H1 (cell line): ENCODE data around the gene NMT1. TPM values are rescaled to one million over a fixed set of nuclear protein-coding genes. Genes with fewer than 3 reads are reported as not detected.

Experiments used
- CTCF ChIA-PET: fragments of 300-600 bp; sonication (Branson Sonifier 250); formaldehyde crosslinking; loops from one replicate; lab custom pipeline; 2021; ENCODE audit not compliant: partially characterized antibody; lab: Charles Lee
- POLR2A ChIA-PET: fragments of 300-600 bp; sonication (Branson Sonifier 250); formaldehyde crosslinking; loops from one replicate; lab custom pipeline; 2021; ENCODE audit warnings: inconsistent platforms; ENCODE audit not compliant: partially characterized antibody; lab: Charles Lee
- DNase-seq, 2 experiments: peaks; one replicate each; pipeline versions ENCODE4 v3.0.0 to v3.0.0-alpha.2; 2010 to 2022; ENCODE audit warnings: low spot score in 2 of 2, low read depth in 1 of 2, mixed read lengths in 1 of 2
- FAIRE-seq: peaks from 2 replicates; lab custom pipeline; 2011; peaks lifted over from hg19 to GRCh38; lab: Jason Lieb, UNC
- H2AFZ ChIP-seq: 2 replicates; pipeline ENCODE4 v1.8.1; 2012; ENCODE audit warnings: low read length, inconsistent platforms
- H2AK5ac ChIP-seq: 2 replicates; pipeline ENCODE4 v1.6.1; 2013; ENCODE audit warnings: low read depth, low read length
- H2BK120ac ChIP-seq: replicated peaks from 2 replicates; pipeline ENCODE3; 2013; ENCODE audit warnings: low read depth, low read length, inconsistent platforms
- H2BK12ac ChIP-seq: 2 replicates; pipeline ENCODE4 v1.6.1; 2013; ENCODE audit warnings: low read depth, low read length
- H2BK15ac ChIP-seq: 2 replicates; pipeline ENCODE4 v1.6.1; 2013; ENCODE audit warnings: low read length
- H2BK20ac ChIP-seq: 2 replicates; pipeline ENCODE4 v1.6.1; 2013; ENCODE audit warnings: low read length
- H2BK5ac ChIP-seq: 2 replicates; pipeline ENCODE4 v1.6.1; 2013; ENCODE audit warnings: low read depth, low read length
- H3K14ac ChIP-seq: 2 replicates; pipeline ENCODE4 v1.6.1; 2013; ENCODE audit warnings: inconsistent platforms; ENCODE audit not compliant: insufficient read length
- H3K18ac ChIP-seq: 2 replicates; pipeline ENCODE4 v1.6.1; 2013; ENCODE audit warnings: low read length; ENCODE audit errors: extremely low read depth
- H3K23ac ChIP-seq: 2 replicates; pipeline ENCODE4 v1.6.1; 2013; ENCODE audit warnings: inconsistent platforms; ENCODE audit not compliant: insufficient read length
- H3K23me2 ChIP-seq: 2 replicates; pipeline ENCODE4 v1.6.1; 2013; ENCODE audit warnings: low read depth, low read length
- H3K27ac ChIP-seq: 2 replicates; pipeline ENCODE4 v1.6.1; 2011; ENCODE audit warnings: low read depth, low read length, inconsistent platforms
- H3K27me3 ChIP-seq, 4 experiments: replicated peaks in 1 of 4; 1 replicate in 1 of 4; 2 replicates in 3 of 4; pipeline versions ENCODE4 v1.6.1 to v1.8.1; 2011 to 2013; ENCODE audit warnings: low read length in 3 of 4, mild to moderate bottlenecking in 3 of 4, inconsistent platforms in 2 of 4, mixed read lengths in 2 of 4, moderate library complexity in 1 of 4; ENCODE audit not compliant: control insufficient read depth in 3 of 4, insufficient read depth in 3 of 4; ENCODE audit errors: extremely low read depth in 1 of 4
- H3K36me3 ChIP-seq, 4 experiments: 2 replicates each; pipeline versions ENCODE4 v1.6.1 to v1.8.1; 2011 to 2013; ENCODE audit warnings: mild to moderate bottlenecking in 4 of 4, low read length in 3 of 4, moderate library complexity in 2 of 4, control low read depth in 1 of 4, inconsistent platforms in 1 of 4; ENCODE audit not compliant: insufficient read depth in 4 of 4, control insufficient read depth in 2 of 4
- H3K4ac ChIP-seq: replicated peaks from 2 replicates; pipeline ENCODE3; 2013; ENCODE audit warnings: low read length, low read depth, mixed read lengths, inconsistent platforms; ENCODE audit not compliant: insufficient read length
- H3K4me1 ChIP-seq, 4 experiments: replicated peaks in 1 of 4; 1 replicate in 1 of 4; 2 replicates in 3 of 4; pipeline versions ENCODE4 v1.6.1 to v1.8.1; 2011 to 2013; ENCODE audit warnings: low read length in 3 of 4, inconsistent platforms in 2 of 4, mixed read lengths in 1 of 4; ENCODE audit not compliant: insufficient read depth in 4 of 4, control insufficient read depth in 3 of 4
- H3K4me2 ChIP-seq, 2 experiments: 2 replicates each; pipeline versions ENCODE4 v1.6.1 to v1.8.1; 2011 to 2013; ENCODE audit warnings: low read depth in 2 of 2, low read length in 2 of 2, control low read depth in 1 of 2, inconsistent platforms in 1 of 2, mild to moderate bottlenecking in 1 of 2; ENCODE audit not compliant: insufficient read depth in 1 of 2
- H3K4me3 ChIP-seq, 4 experiments: fragments of 200-600, 300-600 bp in 1 of 4; sonication (generic), shearing (Covaris generic), sonication (Bioruptor Twin) in 1 of 4; 2 replicates each; pipeline versions ENCODE4 v1.5.1 to v1.8.1; 2011 to 2016; ENCODE audit warnings: low read length in 4 of 4, low read depth in 3 of 4, control low read depth in 2 of 4, inconsistent platforms in 2 of 4, mild to moderate bottlenecking in 2 of 4, mixed read lengths in 1 of 4, moderate library complexity in 1 of 4; ENCODE audit not compliant: insufficient read depth in 2 of 4; ENCODE audit errors: extremely low read depth in 1 of 4
- H3K56ac ChIP-seq: replicated peaks from 2 replicates; pipeline ENCODE3; 2013; ENCODE audit warnings: low read depth, mild to moderate bottlenecking, mixed read lengths, low read length, inconsistent platforms; ENCODE audit not compliant: insufficient read length
- H3K79me1 ChIP-seq: 2 replicates; pipeline ENCODE4 v1.6.1; 2013; ENCODE audit warnings: low read depth, low read length, control low read depth
- H3K79me2 ChIP-seq, 2 experiments: 2 replicates each; pipeline versions ENCODE4 v1.6.1 to v1.8.1; 2012 to 2013; ENCODE audit warnings: low read length in 2 of 2, mild to moderate bottlenecking in 2 of 2, inconsistent platforms in 1 of 2; ENCODE audit not compliant: insufficient read depth in 2 of 2, control insufficient read depth in 1 of 2
- H3K9ac ChIP-seq, 4 experiments: replicated peaks in 1 of 4; 1 replicate in 1 of 4; 2 replicates in 3 of 4; pipeline versions ENCODE4 v1.6.1 to v1.8.1; 2011 to 2013; ENCODE audit warnings: low read depth in 3 of 4, low read length in 3 of 4, control low read depth in 2 of 4, mild to moderate bottlenecking in 2 of 4, moderate library complexity in 2 of 4, inconsistent platforms in 1 of 4; ENCODE audit errors: extremely low read depth in 1 of 4
- H3K9me3 ChIP-seq, 2 experiments: 2 replicates each; pipeline versions ENCODE4 v1.6.1 to v1.8.1; 2012 to 2013; ENCODE audit warnings: mild to moderate bottlenecking in 2 of 2, moderate library complexity in 2 of 2, control low read depth in 1 of 2, inconsistent platforms in 1 of 2, low read depth in 1 of 2, low read length in 1 of 2, mixed read lengths in 1 of 2; ENCODE audit not compliant: insufficient read depth in 2 of 2
- H4K20me1 ChIP-seq, 2 experiments: replicated peaks in 1 of 2; 2 replicates each; pipeline versions ENCODE3 to v1.8.1; 2011 to 2013; ENCODE audit warnings: inconsistent platforms in 2 of 2, low read length in 2 of 2, mild to moderate bottlenecking in 1 of 2; ENCODE audit not compliant: insufficient read depth in 2 of 2, control insufficient read depth in 1 of 2
- H4K5ac ChIP-seq: 2 replicates; pipeline ENCODE4 v1.6.1; 2013; ENCODE audit warnings: low read length, low read depth, mixed read lengths, inconsistent platforms; ENCODE audit not compliant: insufficient read length
- H4K8ac ChIP-seq: 2 replicates; pipeline ENCODE4 v1.8.0; 2013; ENCODE audit warnings: mild to moderate bottlenecking, moderate library complexity, low read length, inconsistent platforms; ENCODE audit not compliant: insufficient read depth; ENCODE audit errors: extremely low read depth
- H4K91ac ChIP-seq: replicated peaks from 2 replicates; pipeline ENCODE3; 2013; ENCODE audit warnings: low read length, mixed read lengths, inconsistent platforms; ENCODE audit not compliant: insufficient read length
- KDM5A ChIP-seq: fragments of 200-600 bp; IDR thresholded peaks from 2 replicates; pipeline ENCODE4 v1.7.1; 2012; ENCODE audit warnings: mild to moderate bottlenecking, low read length, inconsistent platforms, mixed read lengths
- MAFK ChIP-seq: IDR thresholded peaks from 2 replicates; pipeline ENCODE4 v1.6.1; 2012; ENCODE audit warnings: low read depth, mild to moderate bottlenecking, improper control_type of control experiment, low read length
- POLR2AphosphoS5 ChIP-seq: IDR thresholded peaks from 2 replicates; pipeline ENCODE4 v1.6.1; 2011; ENCODE audit warnings: low read depth, low read length
- YY1 ChIP-seq: IDR thresholded peaks from 2 replicates; pipeline ENCODE4 v1.6.1; 2011; ENCODE audit warnings: low read depth, mild to moderate bottlenecking, low read length
- WGBS, 2 experiments: shearing (Covaris generic) in 1 of 2; methylation state at CpG; one replicate each; pipeline versions ENCODE4 v1.1.6 to v1.1.7; 2013 to 2015; ENCODE audit warnings: low lambda C conversion rate in 2 of 2, mixed read lengths in 2 of 2, inconsistent platforms in 1 of 2, low coverage in 1 of 2, missing lambda C conversion rate in 1 of 2; ENCODE audit not compliant: insufficient replicate concordance in 2 of 2, insufficient coverage in 1 of 2, insufficient read length in 1 of 2; ENCODE audit errors: extremely low coverage in 1 of 2, missing lambda C conversion rate in 1 of 2; 5-methylcytosine and 5-hydroxymethylcytosine counted together
- polyA plus RNA-seq, 7 experiments: library from polyadenylated mRNA; depleted of rRNA in 3 of 7; stranded (reverse) in 5 of 7; unstranded in 2 of 7; fragments of >200 nt in 5 of 7; fragments of 200-250 nt in 2 of 7; gene quantifications; 1 replicate in 5 of 7; 2 replicates in 1 of 7; 4 replicates in 1 of 7; pipeline versions ENCODE4 v1.2.1 to v1.2.3, GENCODE V29; 2011 to 2013; ENCODE audit warnings: missing spikeins in 2 of 7, mixed read lengths in 2 of 7
- total RNA-seq: library from RNA; stranded (reverse); fragmentation: NEBNext Ultra II Directional; extraction: Animal tissue kit (Norgen Biotek cat#: 25700); gene quantifications from 2 replicates; pipeline ENCODE4 v1.2.1, GENCODE V29; 2021

The NMT1 gene
- total and polyA plus RNA-seq, 2 of the 8 experiments (the other 6 are each of a cell fraction or from before 2014, with no cell fraction given): 42.9 to 149 TPM

- Histone ChIP-seq H2BK15ac (no peak overlapping the region), H4K5ac (no peak overlapping the region), H2AK5ac (no peak overlapping the region), H3K4me2 (no peak overlapping the region), H3K27ac (no peak overlapping the region), H3K23ac (no peak overlapping the region), H3K4ac (no peak overlapping the region), H3K4me3 (no peak overlapping the region), H4K20me1 (peaks cover 0 to 2% of the 10 kb centered on the region in 2 experiments), H3K4me1 (peaks cover 0 to 9% (median 5%) of the 10 kb centered on the region in 4 experiments; a peak in 3 of 7 replicates), H3K14ac (no peak overlapping the region), H4K8ac (no peak overlapping the region), H3K36me3 (no peaks in the 10 kb centered on the region), H4K91ac (no peak overlapping the region), H3K56ac (no peak overlapping the region)
- ChIA-PET POLR2A (interaction anchor here (0.7 to 2.0 kb wide), 9 partner anchors 9 to 43 kb away, joined by 3 to 10 read pairs (median 5); partner anchors contain the start of gene HEXIM1), CTCF (interaction anchor here (0.5 to 4.7 kb wide), 17 partner anchors 12 to 198 kb away, joined by 3 to 50 read pairs (median 4); partner anchors contain the start of genes ACBD4 and PLCD3)
- WGBS, 2 experiments: 90% methylated on average over 19 of the region's 20 CpGs; no CpG with 5 or more reads in 1 of the 2 experiments
- TF ChIP-seq MAFK: no peak
- no peak for TF ChIP-seq KDM5A
- TF ChIP-seq POLR2AphosphoS5: no peak
- no peak for TF ChIP-seq YY1
- TF ChIP-seq, all 59 proteins: peak for 0
- Histone ChIP-seq H2BK5ac (no peak overlapping the region), H2BK120ac (no peak overlapping the region), H3K27me3 (no peaks in the 10 kb centered on the region), H3K9ac (no peak overlapping the region; a peak in 1 of 7 replicates), H3K23me2 (no peaks in the 10 kb centered on the region), H2AFZ (no peak overlapping the region), H3K9me3 (no peaks in the 10 kb centered on the region), H2BK12ac (no peak overlapping the region), H3K79me2 (no peaks in the 10 kb centered on the region), H3K79me1 (no peaks in the 10 kb centered on the region), H2BK20ac (no peak overlapping the region), H3K18ac (no peak overlapping the region)
- DNase-seq (no peak), FAIRE-seq (no peak)
Measured at GRCh38 chr17:45117848-45118646, 56.9 kb downstream of the NMT1 start.
